DMS79 treated with DMSO at 0.1 percent for 48 hours (cell line): ENCODE data around the gene CXCR2.
"Not testable (repeated sequence)": the region's sequence is repeated elsewhere in the genome, so short reads cannot be mapped to it uniquely, and the experiment has no call there.

ENCODE experiments used
- DNase-seq: peaks from one replicate; lab custom pipeline; 2025; lab: John Stamatoyannopoulos, UW

CXCR2 gene

GRCh38 chr2:218125626-218126080, at the start of gene CXCR2:
TSS of gene CXCR2 (plus strand) at chr2:218126028. CDS start at chr2:218134802, 8,774 bp downstream.
- no peak for DNase-seq

DNA sequence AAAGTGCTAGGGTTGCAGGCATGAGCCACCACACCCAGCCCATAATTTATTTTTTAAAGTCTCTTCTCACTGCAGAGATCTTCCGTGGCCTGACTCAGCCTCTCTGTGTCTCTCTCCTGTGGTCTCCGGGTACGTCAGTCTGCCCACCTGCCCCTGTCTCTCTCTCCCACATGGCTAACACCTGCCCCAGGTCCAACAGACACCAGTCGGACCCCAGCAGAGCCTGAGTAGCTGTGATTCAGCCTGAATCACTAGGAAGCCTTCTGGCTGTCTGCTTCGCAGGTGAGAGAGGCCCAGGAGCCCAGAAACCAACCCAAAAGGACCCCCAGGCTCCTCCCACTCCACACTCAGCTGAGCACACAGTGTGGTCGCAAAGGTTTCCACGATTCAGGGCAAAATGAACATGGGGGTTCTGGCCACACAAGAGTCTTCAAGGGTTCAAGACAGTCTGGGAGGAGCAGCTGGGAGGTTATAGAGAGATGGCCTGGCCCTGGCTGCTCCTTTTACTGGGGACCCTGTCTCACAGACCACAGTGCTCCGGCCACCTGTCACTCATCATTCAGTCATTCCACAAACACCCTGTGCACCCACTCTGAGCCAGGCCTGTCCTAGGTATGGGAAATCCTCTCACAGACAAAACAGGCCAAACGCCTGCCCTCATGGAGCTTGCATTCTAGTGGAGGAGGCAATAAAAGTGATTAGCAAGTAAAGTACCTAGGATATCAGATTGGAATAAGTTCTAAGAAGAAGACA, 48.2 kb upstream of the CXCR2 start:
- no peak for DNase-seq

DNA sequence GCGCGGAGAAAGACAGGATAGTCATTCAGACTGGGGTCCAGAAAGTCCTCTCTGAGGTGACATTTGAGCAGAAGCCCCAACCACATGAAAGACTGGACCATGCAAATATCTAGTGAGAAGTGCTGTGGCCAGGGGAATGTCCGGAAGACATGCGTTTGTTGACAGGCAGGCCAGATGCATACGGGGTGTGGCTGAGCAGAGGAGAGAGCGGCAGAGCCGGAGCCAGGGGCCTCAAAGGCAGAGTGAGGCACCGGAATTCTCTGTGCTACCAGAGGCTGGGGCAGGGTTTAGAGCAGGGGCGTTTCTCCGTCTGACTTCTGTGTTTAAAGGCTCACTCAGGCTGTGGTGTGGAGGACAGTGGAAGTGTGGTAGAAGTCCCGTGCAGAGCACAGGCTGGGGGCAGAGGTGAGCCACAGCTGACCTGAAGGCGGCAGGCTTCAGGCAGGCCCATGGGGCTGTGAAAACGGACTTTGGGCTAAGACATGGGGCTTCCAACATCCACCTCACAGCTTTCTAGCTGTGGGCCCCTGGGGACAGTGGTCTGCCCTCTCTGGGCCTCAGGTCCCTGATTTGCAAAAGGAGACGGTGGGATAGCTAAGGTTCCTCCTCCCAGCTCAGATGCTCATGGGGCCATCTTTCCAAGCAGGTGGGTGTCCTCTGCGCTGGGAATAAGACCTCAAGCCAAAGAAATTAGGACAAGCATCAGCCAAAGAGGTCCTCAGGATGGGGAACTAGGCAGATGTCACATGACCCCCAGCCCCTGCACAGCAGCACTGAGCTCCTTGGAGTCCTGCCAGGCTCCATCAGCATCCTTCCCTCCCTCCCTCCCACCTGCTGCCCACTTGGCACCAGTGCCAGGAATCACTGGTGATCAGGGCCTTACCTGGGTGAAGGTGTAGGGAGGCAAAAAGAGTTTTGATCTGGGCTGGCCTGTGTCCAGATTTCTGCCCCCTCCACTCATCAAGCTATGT, 45.6 kb upstream of the CXCR2 start:
- peak; percentile 17 for DNase-seq

- DNase-seq: no peak
Measured at GRCh38 chr2:218081063-218081462, 44.8 kb upstream of the CXCR2 start.

GRCh38 chr2:218081695-218082094, 44.1 kb upstream of the CXCR2 start:
- DNase-seq: no peak

DNA sequence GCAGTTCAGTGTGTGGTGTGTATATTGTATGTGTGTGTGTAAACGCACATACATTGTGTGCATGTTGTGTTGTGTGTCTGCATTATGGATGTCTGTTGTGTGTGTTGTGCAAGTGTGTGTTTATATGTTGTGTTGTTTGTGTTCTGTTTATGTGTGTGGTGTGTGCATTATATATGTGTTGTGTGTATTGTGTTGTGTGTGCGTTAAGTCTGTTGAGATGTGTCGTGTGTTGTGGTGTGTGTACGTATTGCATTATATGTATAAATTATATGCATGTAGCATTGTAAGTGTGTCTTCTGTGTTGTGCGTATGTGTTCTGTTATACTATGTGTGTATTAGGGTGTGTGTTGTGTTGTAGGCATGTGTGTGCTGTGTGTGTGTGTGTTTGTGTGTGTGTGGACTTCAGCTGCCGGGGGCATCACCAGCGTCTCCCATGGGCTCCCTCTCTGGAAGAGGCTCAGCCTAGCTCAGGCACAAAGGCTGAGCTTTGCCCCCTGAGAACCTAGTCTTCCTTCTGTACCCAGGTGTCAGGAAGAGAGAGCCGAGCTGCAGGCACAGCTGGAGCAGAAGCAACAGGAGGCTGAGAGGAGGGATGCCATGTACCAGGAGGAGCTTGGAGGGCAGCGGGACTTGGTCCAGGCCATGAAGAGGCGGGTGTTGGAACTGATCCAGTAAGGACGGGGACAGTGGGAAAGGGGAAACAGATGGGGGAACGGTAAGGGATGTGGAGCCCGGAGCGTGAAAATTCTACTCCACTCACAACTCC, 43.1 kb upstream of the CXCR2 start:
- no peak for DNase-seq

DNA sequence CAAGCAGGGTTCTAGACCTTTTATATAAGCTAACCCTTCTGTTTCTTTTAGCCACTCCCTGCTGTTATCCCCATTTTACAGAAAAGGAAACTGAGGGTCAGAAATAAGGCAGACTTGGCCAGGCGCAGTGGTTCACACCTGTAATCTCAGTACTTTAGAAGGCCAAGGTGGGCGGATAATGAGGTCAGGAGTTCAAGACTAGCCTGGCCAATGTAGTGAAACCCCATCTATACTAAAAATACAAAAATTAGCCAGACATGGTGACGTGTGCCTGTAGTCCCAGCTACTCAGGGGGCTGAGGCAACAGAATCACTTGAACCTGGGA, 42.5 kb upstream of the CXCR2 start:
- DNase-seq: no peak

GRCh38 chr2:218086478-218086877, 39.4 kb upstream of the CXCR2 start:
- no peak for DNase-seq

- DNase-seq: no peak
Measured at GRCh38 chr2:218089259-218089658, 36.6 kb upstream of the CXCR2 start.

DNA sequence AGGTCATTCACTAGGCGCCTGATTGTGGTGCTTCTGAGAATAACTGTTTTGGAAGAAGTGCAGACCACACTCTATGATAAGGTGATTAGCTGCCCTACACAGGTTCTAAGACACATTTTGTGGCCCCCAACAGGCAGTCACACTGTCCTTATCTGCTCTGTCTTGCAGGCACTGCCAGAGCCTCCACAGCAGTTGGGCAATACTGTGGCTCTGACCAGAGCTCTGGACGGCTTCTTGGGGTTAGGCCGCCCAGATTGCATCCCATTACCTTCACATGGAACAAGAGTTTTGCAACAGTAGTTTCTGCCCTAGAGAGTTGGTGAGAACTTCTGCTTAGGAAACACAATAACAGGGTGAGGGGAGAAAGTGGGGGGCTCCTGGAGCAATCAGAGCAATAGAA, 34.1 kb upstream of the CXCR2 start:
- DNase-seq: no peak

GRCh38 chr2:218093879-218094278, 31.9 kb upstream of the CXCR2 start:
- DNase-seq: no peak

DNA sequence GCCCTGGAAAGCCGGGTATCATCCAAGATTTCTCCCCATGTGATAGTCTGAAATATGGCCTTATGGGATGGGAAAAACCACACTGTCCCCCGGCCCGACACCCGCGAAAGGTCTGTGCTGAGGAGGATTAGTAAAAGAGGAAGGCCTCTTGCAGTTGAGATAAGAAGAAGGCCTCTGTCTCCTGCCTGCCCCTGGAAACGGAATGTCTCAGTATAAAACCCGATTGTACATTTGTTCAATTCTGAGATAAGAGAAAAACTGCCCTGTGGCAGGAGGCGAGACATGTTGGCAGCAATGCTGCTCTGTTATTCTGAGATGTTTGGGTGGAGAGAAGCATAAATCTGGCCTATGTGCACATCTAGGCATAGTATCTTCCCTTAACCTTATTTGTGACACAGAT, 30.0 kb upstream of the CXCR2 start:
- DNase-seq: no peak

GRCh38 chr2:218097975-218098374, 27.9 kb upstream of the CXCR2 start:
- no peak for DNase-seq

- not testable (repeated sequence) for DNase-seq
Measured at GRCh38 chr2:218108834-218109233, 17.0 kb upstream of the CXCR2 start.

DNA sequence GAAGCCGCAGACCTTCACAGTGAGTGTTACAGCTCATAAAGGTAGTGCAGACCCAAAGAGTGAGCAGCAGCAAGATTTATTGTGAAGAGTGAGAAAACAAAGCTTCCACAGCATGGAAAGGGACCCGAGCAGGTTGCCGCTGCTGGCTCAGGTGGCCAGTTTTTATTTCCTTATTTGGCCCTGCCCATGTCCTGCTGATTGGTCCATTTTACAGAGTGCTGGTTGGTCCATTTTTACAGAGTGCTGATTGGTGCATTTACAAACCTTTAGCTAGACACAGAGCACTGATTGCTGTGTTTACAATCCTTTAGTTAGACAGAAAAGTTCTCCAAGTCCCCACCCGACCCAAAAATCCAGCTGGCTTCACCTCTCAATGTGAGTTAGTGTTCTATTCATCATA, 4.0 kb upstream of the CXCR2 start:
- not testable (repeated sequence) for DNase-seq

DNA sequence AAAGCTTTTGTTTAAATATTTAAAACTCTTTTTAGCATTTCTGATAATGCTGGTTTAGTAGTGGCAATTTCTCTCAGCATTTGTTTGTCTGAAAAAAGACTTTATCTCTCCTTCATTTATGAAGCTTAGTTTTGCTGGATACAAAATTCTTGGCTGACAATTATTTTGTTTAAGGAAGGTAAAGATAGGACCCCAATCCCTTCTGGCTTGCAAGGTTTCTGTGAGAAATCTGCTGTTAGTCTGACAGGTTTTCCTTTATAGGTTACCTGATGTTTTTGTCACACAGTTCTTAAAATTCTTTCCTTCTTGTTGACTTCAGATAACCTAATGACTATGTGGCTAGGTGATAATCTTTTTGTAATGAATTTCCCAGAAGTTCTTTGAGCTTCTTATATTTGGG, 3.5 kb upstream of the CXCR2 start:
- not testable (repeated sequence) for DNase-seq

DNA sequence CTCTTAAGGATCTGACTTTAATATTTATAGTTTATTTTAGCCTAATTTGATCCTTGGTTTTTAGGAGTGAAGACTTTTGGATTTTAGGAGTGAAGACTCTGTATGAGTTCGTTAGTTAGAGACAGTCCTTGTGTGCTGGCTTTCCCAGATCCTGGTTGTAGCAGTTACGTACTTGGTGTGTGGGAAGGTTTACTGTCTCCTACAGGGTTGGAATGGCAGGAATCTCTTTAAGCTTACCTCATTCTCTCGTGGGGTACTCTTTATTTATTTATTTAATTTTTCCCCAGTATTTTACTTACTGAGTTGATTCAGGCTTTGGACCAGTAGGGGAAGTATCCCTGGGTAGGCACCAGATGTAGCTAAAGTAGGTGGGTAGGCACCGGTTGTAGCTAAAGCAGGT, 1.8 kb upstream of the CXCR2 start:
- no peak for DNase-seq

DNA sequence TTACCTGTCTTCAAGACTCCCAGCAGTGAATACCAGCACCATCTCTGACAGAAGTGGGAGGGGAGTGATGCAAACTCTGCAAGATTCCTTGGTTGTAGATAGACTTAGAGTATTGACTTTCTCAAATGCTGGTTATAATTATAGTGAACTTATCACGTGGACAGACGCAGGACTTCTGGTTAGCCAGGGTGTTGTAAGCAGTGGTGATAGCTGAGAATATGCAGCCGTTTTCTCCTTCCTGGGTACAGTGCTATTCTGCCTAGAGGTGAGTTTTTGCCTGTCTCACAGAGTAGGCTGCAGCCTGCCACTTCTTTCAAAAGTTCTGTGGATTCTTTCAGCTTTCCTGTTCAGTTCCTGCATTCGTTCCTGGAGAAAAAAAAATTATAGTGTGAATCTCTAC, 733 bp upstream of the CXCR2 start:
- DNase-seq: no peak

- no peak for DNase-seq
Measured at GRCh38 chr2:218127929-218128455, 2.2 kb downstream of the CXCR2 start.

DNA sequence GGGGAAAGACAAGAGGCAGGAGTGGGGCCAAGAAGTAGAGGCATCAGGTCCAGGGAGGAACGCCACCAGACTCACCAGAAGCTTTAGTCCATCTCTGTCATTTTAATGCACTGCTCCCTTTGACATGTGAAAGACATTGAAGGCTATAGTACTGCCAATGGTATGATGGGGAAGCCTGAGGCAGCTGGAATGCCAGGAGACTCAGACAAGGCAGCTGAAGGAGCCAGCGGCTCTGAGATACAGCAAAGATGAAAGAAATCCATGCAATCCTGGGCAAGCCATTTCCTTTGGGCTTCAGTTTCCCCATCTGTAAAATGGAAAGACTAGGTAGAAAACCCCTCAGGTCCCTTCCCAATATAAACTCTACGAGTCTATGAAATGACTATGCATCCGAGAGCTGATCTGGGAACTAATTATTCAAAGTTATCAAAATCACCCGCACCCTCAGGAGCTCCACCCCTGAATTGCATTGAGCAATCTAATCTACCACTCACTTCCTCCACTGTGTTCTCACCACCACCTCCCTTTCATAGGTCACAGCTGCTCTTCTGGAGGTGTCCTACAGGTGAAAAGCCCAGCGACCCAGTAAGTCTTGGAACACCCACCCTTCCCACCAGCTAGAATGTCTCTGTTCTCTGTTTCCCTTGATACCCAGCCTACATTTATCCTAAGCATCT, 3.1 kb downstream of the CXCR2 start:
- no peak for DNase-seq

DNA sequence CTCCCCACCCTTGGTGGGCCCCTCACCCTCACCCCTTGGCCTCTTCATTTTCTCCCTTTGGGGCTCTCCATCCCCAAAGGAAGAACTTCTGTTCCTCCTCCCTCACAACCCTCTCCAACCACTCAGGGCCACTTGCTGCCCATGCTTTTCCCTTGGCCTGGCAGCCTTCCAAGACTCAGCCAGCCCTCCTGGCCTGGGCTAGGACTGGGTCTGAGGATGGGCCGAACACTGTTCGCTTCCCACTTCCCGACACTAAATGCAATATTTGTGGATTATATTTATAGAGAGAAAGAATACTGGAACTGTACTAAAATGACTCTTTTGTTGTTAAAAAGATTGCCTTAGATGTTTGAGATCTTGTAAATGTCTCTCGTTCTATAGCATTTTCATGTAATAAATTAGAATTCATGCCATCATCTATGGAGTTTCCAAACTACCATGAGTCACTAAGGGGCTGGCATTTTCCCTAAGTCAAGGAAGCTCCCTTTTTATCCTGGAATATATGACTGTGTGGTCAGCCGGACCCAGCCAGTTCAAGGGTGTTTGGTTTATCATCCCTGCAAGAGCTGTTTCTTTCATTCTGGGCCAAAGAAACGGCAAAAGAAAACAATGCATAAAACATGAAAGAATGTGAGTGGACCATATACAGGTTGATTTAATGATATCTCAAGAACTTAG, 3.8 kb downstream of the CXCR2 start:
- no peak for DNase-seq
